Measurements from ENCODE around the gene CENPB.
A peak's percentile ranks its signal among the peaks of the same experiment; 100 is the strongest.

Gene CENPB

GRCh38 chr20:3782597-3782996 is 3.9 kb downstream of the CENPB start:
- Histone ChIP-seq H3K4me1 (ENCODE audit: low read depth, poor library complexity, severe bottlenecking) (no peaks in the 10 kb centered on the region), H3K27me3 (ENCODE audit: insufficient read depth, low read depth) (no peaks in the 10 kb centered on the region; the same call in 1 of the 2 replicates), H4K20me1 (ENCODE audit: insufficient read depth) (no peaks in the 10 kb centered on the region), H3K36me3 (ENCODE audit: insufficient read depth) (no peaks in the 10 kb centered on the region), H3K79me2 (ENCODE audit: insufficient read depth, low read depth) (no peaks in the 10 kb centered on the region), H2AFZ (ENCODE audit: low read depth) (no peak overlapping the region), H3K4me3 (IDR thresholded peaks at IDR 0.05; ENCODE audit: insufficient read depth, low read depth, low read length) (no peak overlapping the region), H3K27ac (no peak overlapping the region), H3K4me2 (no peak overlapping the region), H3K9ac (no peak overlapping the region)
- TF ChIP-seq CTCF (conservative IDR thresholded peaks at IDR 0.05; ENCODE audit: low read depth, low read length): no peak

- no peak within 1 kb of the TSS for H3K27ac ChIP-seq
- peak within 1 kb of the TSS; percentile 64; the same call in 1 of the 2 replicates for H2AFZ ChIP-seq (ENCODE audit: low read depth)
- H3K79me2 ChIP-seq (ENCODE audit: insufficient read depth, low read depth): no peaks in the 10 kb centered on the region
- H4K20me1 ChIP-seq (ENCODE audit: insufficient read depth): no peaks in the 10 kb centered on the region
- no peaks in the 10 kb centered on the region; the same call in 1 of the 2 replicates for H3K27me3 ChIP-seq (ENCODE audit: insufficient read depth, low read depth)
- H3K36me3 ChIP-seq (ENCODE audit: insufficient read depth): no peaks in the 10 kb centered on the region
- no peak within 1 kb of the TSS for H3K4me3 ChIP-seq (IDR thresholded peaks at IDR 0.05; ENCODE audit: insufficient read depth, low read depth, low read length)
- no peak within 1 kb of the TSS for H3K9ac ChIP-seq
- H3K4me1 ChIP-seq (ENCODE audit: low read depth, poor library complexity, severe bottlenecking): no peaks in the 10 kb centered on the region
- peak within 1 kb of the TSS; percentile 51 for H3K4me2 ChIP-seq
- 0 out of 2 replicates have a peak, but pooled peaks have one; percentile 25 for TF ChIP-seq CTCF (conservative IDR thresholded peaks at IDR 0.05; ENCODE audit: low read depth, low read length)
Observed at GRCh38 chr20:3781153-3781910, 5.2 kb downstream of the CENPB start, which contains the start of gene SPEF1. SPEF1 (minus strand) TSS chr20:3781448; CDS start chr20:3781287, 161 bp downstream.

DNA sequence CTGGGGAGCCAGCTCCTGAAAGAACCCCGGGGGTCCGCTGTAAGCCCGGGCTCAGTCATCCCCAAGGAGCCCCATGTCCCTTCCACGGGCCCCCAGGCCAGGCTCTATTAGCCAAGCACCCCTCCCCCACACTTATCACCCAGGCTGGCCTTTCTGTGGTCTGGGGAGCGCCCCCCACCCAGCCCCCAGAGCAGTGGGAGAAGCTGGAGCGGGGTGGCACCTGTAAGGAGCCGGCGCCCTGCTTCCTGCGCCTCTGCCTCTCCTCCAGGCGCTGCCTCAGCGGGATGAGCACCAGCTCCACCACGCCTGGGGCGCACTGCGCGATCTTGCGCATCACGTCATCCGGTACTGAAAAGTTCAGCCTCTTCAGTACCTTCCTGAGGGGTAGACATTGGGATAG is 7.6 kb downstream of the CENPB start:
- H2AFZ ChIP-seq (ENCODE audit: low read depth): no peak overlapping the region
- no peak overlapping the region for H3K27ac ChIP-seq
- no peak for TF ChIP-seq CTCF (conservative IDR thresholded peaks at IDR 0.05; ENCODE audit: low read depth, low read length)
- H3K27me3 ChIP-seq (ENCODE audit: insufficient read depth, low read depth): no peaks in the 10 kb centered on the region; the same call in 1 of the 2 replicates
- H3K4me2 ChIP-seq: no peak overlapping the region
- H3K79me2 ChIP-seq (ENCODE audit: insufficient read depth, low read depth): no peaks in the 10 kb centered on the region
- H3K4me3 ChIP-seq (IDR thresholded peaks at IDR 0.05; ENCODE audit: insufficient read depth, low read depth, low read length): no peak overlapping the region
- H3K9ac ChIP-seq: no peak overlapping the region
- H3K36me3 ChIP-seq (ENCODE audit: insufficient read depth): no peaks in the 10 kb centered on the region
- H4K20me1 ChIP-seq (ENCODE audit: insufficient read depth): no peaks in the 10 kb centered on the region
- H3K4me1 ChIP-seq (ENCODE audit: low read depth, poor library complexity, severe bottlenecking): no peaks in the 10 kb centered on the region

GRCh38 chr20:3777716-3778629 is 8.6 kb downstream of the CENPB start:
- no peak overlapping the region for H3K4me3 ChIP-seq (IDR thresholded peaks at IDR 0.05; ENCODE audit: insufficient read depth, low read depth, low read length)
- no peaks in the 10 kb centered on the region for H3K4me1 ChIP-seq (ENCODE audit: low read depth, poor library complexity, severe bottlenecking)
- no peaks in the 10 kb centered on the region for H4K20me1 ChIP-seq (ENCODE audit: insufficient read depth)
- no peaks in the 10 kb centered on the region for H3K79me2 ChIP-seq (ENCODE audit: insufficient read depth, low read depth)
- TF ChIP-seq CTCF (conservative IDR thresholded peaks at IDR 0.05; ENCODE audit: low read depth, low read length): no peak
- H2AFZ ChIP-seq (ENCODE audit: low read depth): peak overlapping the region; percentile 26; the same call in 1 of the 2 replicates
- no peaks in the 10 kb centered on the region for H3K36me3 ChIP-seq (ENCODE audit: insufficient read depth)
- no peaks in the 10 kb centered on the region; the same call in 1 of the 2 replicates for H3K27me3 ChIP-seq (ENCODE audit: insufficient read depth, low read depth)
- no peak overlapping the region for H3K4me2 ChIP-seq
- no peak overlapping the region for H3K9ac ChIP-seq
- H3K27ac ChIP-seq: no peak overlapping the region
